ENCODE measurements around the gene MARCHF11.

MARCHF11 gene

GRCh38 chr5:16179936-16180788 lies 571 bp upstream of the MARCHF11 start:
- H2AFZ ChIP-seq (ENCODE audit: low read depth), result no peak overlapping the region
- H3K9ac ChIP-seq, result no peak overlapping the region
- no peak overlapping the region for H3K27ac ChIP-seq
- H4K20me1 ChIP-seq (ENCODE audit: insufficient read depth), result no peaks in the 10 kb centered on the region
- no peaks in the 10 kb centered on the region for H3K79me2 ChIP-seq (ENCODE audit: insufficient read depth, low read depth)
- H3K4me2 ChIP-seq, result no peak overlapping the region
- no peaks in the 10 kb centered on the region for H3K27me3 ChIP-seq (ENCODE audit: insufficient read depth, low read depth)
- H3K4me1 ChIP-seq (ENCODE audit: low read depth, poor library complexity, severe bottlenecking), result no peaks in the 10 kb centered on the region
- H3K4me3 ChIP-seq (IDR thresholded peaks at IDR 0.05; ENCODE audit: insufficient read depth, low read depth, low read length), result no peak overlapping the region
- TF ChIP-seq CTCF (conservative IDR thresholded peaks at IDR 0.05; ENCODE audit: low read depth, low read length), result no peak
- no peaks in the 10 kb centered on the region for H3K36me3 ChIP-seq (ENCODE audit: insufficient read depth)

GRCh38 chr5:16178745-16179372 lies 732 bp downstream of the MARCHF11 start:
- Histone ChIP-seq H3K4me1 (ENCODE audit: low read depth, poor library complexity, severe bottlenecking) (no peaks in the 10 kb centered on the region), H3K4me2 (no peak overlapping the region), H4K20me1 (ENCODE audit: insufficient read depth) (no peaks in the 10 kb centered on the region), H3K9ac (no peak overlapping the region), H2AFZ (ENCODE audit: low read depth) (no peak overlapping the region), H3K27me3 (ENCODE audit: insufficient read depth, low read depth) (no peaks in the 10 kb centered on the region), H3K4me3 (IDR thresholded peaks at IDR 0.05; ENCODE audit: insufficient read depth, low read depth, low read length) (no peak overlapping the region), H3K36me3 (ENCODE audit: insufficient read depth) (no peaks in the 10 kb centered on the region), H3K27ac (no peak overlapping the region), H3K79me2 (ENCODE audit: insufficient read depth, low read depth) (no peaks in the 10 kb centered on the region)
- no peak for TF ChIP-seq CTCF (conservative IDR thresholded peaks at IDR 0.05; ENCODE audit: low read depth, low read length)

GRCh38 chr5:16169550-16169949 lies 10.0 kb downstream of the MARCHF11 start:
- Histone ChIP-seq H3K79me2 (ENCODE audit: insufficient read depth, low read depth) (no peaks in the 10 kb centered on the region), H2AFZ (ENCODE audit: low read depth) (no peak overlapping the region), H3K9ac (no peak overlapping the region), H3K4me3 (IDR thresholded peaks at IDR 0.05; ENCODE audit: insufficient read depth, low read depth, low read length) (no peak overlapping the region), H4K20me1 (ENCODE audit: insufficient read depth) (no peaks in the 10 kb centered on the region), H3K27me3 (ENCODE audit: insufficient read depth, low read depth) (no peaks in the 10 kb centered on the region), H3K4me2 (no peak overlapping the region), H3K27ac (no peak overlapping the region), H3K36me3 (ENCODE audit: insufficient read depth) (no peaks in the 10 kb centered on the region), H3K4me1 (ENCODE audit: low read depth, poor library complexity, severe bottlenecking) (no peaks in the 10 kb centered on the region)
- TF ChIP-seq CTCF (conservative IDR thresholded peaks at IDR 0.05; ENCODE audit: low read depth, low read length), result no peak

- TF ChIP-seq CTCF (conservative IDR thresholded peaks at IDR 0.05; ENCODE audit: low read depth, low read length), result peak; percentile 86
- Histone ChIP-seq H4K20me1 (ENCODE audit: insufficient read depth) (no peaks in the 10 kb centered on the region), H3K27ac (no peak overlapping the region), H3K4me3 (IDR thresholded peaks at IDR 0.05; ENCODE audit: insufficient read depth, low read depth, low read length) (no peak overlapping the region), H2AFZ (ENCODE audit: low read depth) (no peak overlapping the region), H3K4me2 (no peak overlapping the region), H3K9ac (no peak overlapping the region), H3K27me3 (ENCODE audit: insufficient read depth, low read depth) (no peaks in the 10 kb centered on the region), H3K36me3 (ENCODE audit: insufficient read depth) (no peaks in the 10 kb centered on the region), H3K79me2 (ENCODE audit: insufficient read depth, low read depth) (no peaks in the 10 kb centered on the region), H3K4me1 (ENCODE audit: low read depth, poor library complexity, severe bottlenecking) (no peaks in the 10 kb centered on the region)
Measured at GRCh38 chr5:16160706-16161105, 18.9 kb downstream of the MARCHF11 start.

Data from KMS-11 (cell line).